Measurements from ENCODE around the gene BLOC1S1. TPM values are rescaled to one million over a fixed set of nuclear protein-coding genes. Genes with fewer than 3 reads are reported as not detected.
A peak's percentile ranks its signal among the peaks of the same experiment; 100 is the strongest.

BLOC1S1 gene
- total RNA-seq, 1 experiment from 2014 or later, result 85.5 TPM

DNA sequence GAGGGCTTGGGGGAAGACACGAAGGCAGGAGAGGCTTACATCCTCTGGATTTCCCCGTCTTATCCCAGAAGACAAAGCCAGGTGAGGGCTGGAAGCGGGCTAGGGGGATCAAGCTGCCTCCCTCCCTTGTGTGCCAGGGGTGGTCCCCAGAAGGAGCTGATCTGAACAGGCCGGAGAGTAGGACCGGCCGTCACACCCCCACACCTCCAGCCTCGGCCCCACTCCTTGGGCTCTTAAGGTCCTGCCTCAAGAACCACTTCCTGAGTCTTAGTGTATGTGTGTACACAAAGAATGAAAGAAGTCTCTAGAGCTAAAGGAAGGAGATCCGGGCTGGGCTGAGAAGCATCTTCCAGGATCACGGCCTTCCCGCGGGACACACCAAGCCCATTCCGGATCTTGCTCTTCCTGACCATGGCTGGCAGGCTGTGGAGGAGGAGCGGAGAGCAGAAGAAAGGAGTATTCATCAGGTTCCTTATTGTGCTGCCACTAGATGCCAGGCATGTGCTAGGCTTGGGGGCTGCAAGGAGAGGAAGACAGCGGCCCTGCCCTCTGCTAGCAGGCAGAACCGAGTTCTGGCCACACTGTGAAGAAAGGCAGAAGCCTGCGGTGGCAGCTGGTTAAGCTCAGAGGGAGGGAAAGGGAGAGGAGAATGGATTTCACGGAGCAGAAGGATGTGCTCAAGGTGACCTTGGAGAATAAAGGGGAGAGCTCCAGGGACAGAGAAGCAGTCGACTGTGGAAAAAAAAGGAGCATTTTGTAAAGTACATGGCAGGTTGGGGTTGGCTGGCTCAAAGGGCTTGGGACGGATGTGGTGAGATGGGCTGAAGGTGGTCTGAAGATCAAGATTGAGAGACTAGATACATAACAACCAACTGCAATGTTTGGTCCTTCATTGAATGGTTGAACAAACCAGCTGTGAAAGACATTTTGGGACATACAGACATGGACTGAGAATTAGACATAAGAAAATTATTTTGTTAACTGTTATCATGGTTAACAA lies 14.3 kb downstream of the BLOC1S1 start:
- TSS peak; percentile 67 for BruUV-seq (replicated peaks)
- H3K4me1 ChIP-seq (ENCODE audit: control insufficient read depth in 1 of 2, insufficient read depth in 2 of 2, low read length in 2 of 2), result peaks cover 19 to 50% of the 10 kb centered on the region in 2 experiments
- RAD21 ChIA-PET (ENCODE audit: low non-redundant PET in 1 of 2, low total read pairs in 2 of 2, uncharacterized antibody in 2 of 2, unreplicated experiment in 2 of 2), result interaction anchor here (0.5 to 1.8 kb wide), 4 partner anchors 8 to 277 kb away, joined by 3 to 7 read pairs (median 4); partner anchors contain the start of gene RDH5 (in 1 of the 2)
- TF ChIP-seq EZH2 (IDR thresholded peaks at IDR 0.05) (no peak), TCF7L2 (IDR thresholded peaks at IDR 0.05; ENCODE audit: borderline replicate concordance, extremely low read depth, insufficient read depth, insufficient read length) (no peak)
- H3K9ac ChIP-seq (ENCODE audit: low read length), result peak overlapping the region; percentile 93
- H3K36me3 ChIP-seq (ENCODE audit: control insufficient read depth in 1 of 2, insufficient read depth in 2 of 2, low read length in 2 of 2), result peaks cover 7 to 20% of the 10 kb centered on the region in 2 experiments; a peak in 3 of 4 replicates
- no peaks in the 10 kb centered on the region for H3K9me3 ChIP-seq (ENCODE audit: control insufficient read depth in 1 of 2, insufficient read depth in 1 of 2, low read depth in 1 of 2, low read length in 2 of 2)
- peak; percentile 7 for ATAC-seq
- no peak for DNase-seq (ENCODE audit: low read depth, low spot score)
- no peak overlapping the region for H2AFZ ChIP-seq (ENCODE audit: low read depth, low read length, poor library complexity, severe bottlenecking)
- no peaks in the 10 kb centered on the region for H3K27me3 ChIP-seq (ENCODE audit: insufficient read depth, low read length)
- peak overlapping the region; percentile 94 for H3K27ac ChIP-seq (ENCODE audit: low read depth, low read length)
- peaks cover 22% of the 10 kb centered on the region for H3K79me2 ChIP-seq (ENCODE audit: insufficient read depth, low read length)
- peak overlapping the region; percentile 95 for H3K4me2 ChIP-seq (ENCODE audit: low read length)
- H4K20me1 ChIP-seq (ENCODE audit: insufficient read depth), result no peaks in the 10 kb centered on the region
- H3K4me3 ChIP-seq (replicated peaks in 1 of 2; ENCODE audit: low read depth in 1 of 2, low read length in 2 of 2), result peak overlapping the region; percentile 88 to 96
- POLR2A ChIA-PET, result interaction anchor here (1.0 to 2.3 kb wide), 8 partner anchors 8 to 314 kb away, joined by 3 to 24 read pairs (median 4); partner anchors contain the start of genes BLOC1S1, DNAJC14, ORMDL2 and RDH5
- CTCF ChIA-PET, result interaction anchor here (0.8 to 1.9 kb wide), 8 partner anchors 8 to 459 kb away, joined by 3 to 48 read pairs (median 6); partner anchors contain the start of genes RDH5 and SMARCC2
- intact Hi-C loops (cut with micrococcal nuclease), result loop anchor here (10.0 kb wide), 1 partner anchor 385 kb away; the partner anchor contains the start of genes RPL41 and ZC3H10
- no peaks in the 10 kb centered on the region for H3K9me2 ChIP-seq (ENCODE audit: insufficient read depth)

- Histone ChIP-seq H3K4me2 (ENCODE audit: low read length) (no peak overlapping the region), H4K20me1 (ENCODE audit: insufficient read depth) (no peaks in the 10 kb centered on the region), H3K36me3 (ENCODE audit: control insufficient read depth in 1 of 2, insufficient read depth in 2 of 2, low read length in 2 of 2) (no peaks in the 10 kb centered on the region; a peak in 1 of 4 replicates), H3K9me2 (ENCODE audit: insufficient read depth) (no peaks in the 10 kb centered on the region), H3K4me1 (ENCODE audit: control insufficient read depth in 1 of 2, insufficient read depth in 2 of 2, low read length in 2 of 2) (peaks cover 14 to 46% of the 10 kb centered on the region in 2 experiments), H3K27me3 (ENCODE audit: insufficient read depth, low read length) (no peaks in the 10 kb centered on the region), H3K79me2 (ENCODE audit: insufficient read depth, low read length) (peaks cover 13% of the 10 kb centered on the region), H2AFZ (ENCODE audit: low read depth, low read length, poor library complexity, severe bottlenecking) (no peak overlapping the region), H3K9ac (ENCODE audit: low read length) (no peak overlapping the region), H3K9me3 (ENCODE audit: control insufficient read depth in 1 of 2, insufficient read depth in 1 of 2, low read depth in 1 of 2, low read length in 2 of 2) (no peaks in the 10 kb centered on the region), H3K27ac (ENCODE audit: low read depth, low read length) (no peak overlapping the region), H3K4me3 (replicated peaks in 1 of 2; ENCODE audit: low read depth in 1 of 2, low read length in 2 of 2) (no peak overlapping the region)
- no TSS peak for BruUV-seq (replicated peaks)
- intact Hi-C loops (cut with micrococcal nuclease), result loop anchor here (10.0 kb wide), 1 partner anchor 383 kb away; the partner anchor contains the start of genes RPL41 and ZC3H10
- ATAC-seq (no peak), DNase-seq (ENCODE audit: low read depth, low spot score) (no peak)
- TF ChIP-seq POLR2AphosphoS5 (IDR thresholded peaks at IDR 0.05; ENCODE audit: low read depth, low read length) (no peak), SP1 (IDR thresholded peaks at IDR 0.05; ENCODE audit: low read depth) (no peak), FOSL1 (IDR thresholded peaks at IDR 0.05; ENCODE audit: low read depth) (no peak), EZH2phosphoT487 (IDR thresholded peaks at IDR 0.05; ENCODE audit: borderline replicate concordance) (no peak), TCF7L2 (IDR thresholded peaks at IDR 0.05; ENCODE audit: borderline replicate concordance, extremely low read depth, insufficient read depth, insufficient read length) (no peak), EZH2 (IDR thresholded peaks at IDR 0.05) (no peak), CEBPB (IDR thresholded peaks at IDR 0.05; ENCODE audit: low read depth) (no peak), CBX3 (IDR thresholded peaks at IDR 0.05; ENCODE audit: low read depth) (no peak), MAX (IDR thresholded peaks at IDR 0.05) (no peak), YY1 (IDR thresholded peaks at IDR 0.05; ENCODE audit: extremely low read depth, insufficient replicate concordance, low read depth, low read length) (no peak), POLR2A (IDR thresholded peaks at IDR 0.05; ENCODE audit: borderline replicate concordance, extremely low read depth, insufficient read depth, insufficient read length) (no peak)
- TF ChIP-seq, protein P1, sequence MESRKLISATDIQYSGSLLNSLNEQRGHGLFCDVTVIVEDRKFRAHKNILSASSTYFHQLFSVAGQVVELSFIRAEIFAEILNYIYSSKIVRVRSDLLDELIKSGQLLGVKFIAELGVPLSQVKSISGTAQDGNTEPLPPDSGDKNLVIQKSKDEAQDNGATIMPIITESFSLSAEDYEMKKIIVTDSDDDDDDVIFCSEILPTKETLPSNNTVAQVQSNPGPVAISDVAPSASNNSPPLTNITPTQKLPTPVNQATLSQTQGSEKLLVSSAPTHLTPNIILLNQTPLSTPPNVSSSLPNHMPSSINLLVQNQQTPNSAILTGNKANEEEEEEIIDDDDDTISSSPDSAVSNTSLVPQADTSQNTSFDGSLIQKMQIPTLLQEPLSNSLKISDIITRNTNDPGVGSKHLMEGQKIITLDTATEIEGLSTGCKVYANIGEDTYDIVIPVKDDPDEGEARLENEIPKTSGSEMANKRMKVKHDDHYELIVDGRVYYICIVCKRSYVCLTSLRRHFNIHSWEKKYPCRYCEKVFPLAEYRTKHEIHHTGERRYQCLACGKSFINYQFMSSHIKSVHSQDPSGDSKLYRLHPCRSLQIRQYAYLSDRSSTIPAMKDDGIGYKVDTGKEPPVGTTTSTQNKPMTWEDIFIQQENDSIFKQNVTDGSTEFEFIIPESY (IDR thresholded peaks at IDR 0.05; ENCODE audit: extremely low read depth, insufficient replicate concordance, low read length), result no peak
- TF ChIP-seq, protein P2, sequence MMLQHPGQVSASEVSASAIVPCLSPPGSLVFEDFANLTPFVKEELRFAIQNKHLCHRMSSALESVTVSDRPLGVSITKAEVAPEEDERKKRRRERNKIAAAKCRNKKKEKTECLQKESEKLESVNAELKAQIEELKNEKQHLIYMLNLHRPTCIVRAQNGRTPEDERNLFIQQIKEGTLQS (IDR thresholded peaks at IDR 0.05), result no peak
- ChIA-PET CTCF (no interaction called here), RAD21 (ENCODE audit: low non-redundant PET in 1 of 2, low total read pairs in 2 of 2, uncharacterized antibody in 2 of 2, unreplicated experiment in 2 of 2) (no interaction called here), POLR2A (no interaction called here)
Measured at GRCh38 chr12:55732288-55732687, 16.4 kb downstream of the BLOC1S1 start.
